Endothelial cell (in vitro differentiated cells): Measurements from ENCODE around the gene ZNF652. TPM values are rescaled to one million over a fixed set of nuclear protein-coding genes. Genes with fewer than 3 reads are reported as not detected.

Experiments used
- DNase-seq: peaks from one replicate; pipeline ENCODE4 v3.0.0; 2021; ENCODE audit warnings: low spot score
- H3K27ac Mint-ChIP-seq: one replicate; pipeline ENCODE4 v1.8.0; 2021; ENCODE audit warnings: mixed read lengths, inconsistent platforms; ENCODE audit not compliant: unreplicated experiment
- H3K27me3 Mint-ChIP-seq: one replicate; pipeline ENCODE4 v1.8.0; 2021; ENCODE audit warnings: mild to moderate bottlenecking, moderate library complexity, mixed read lengths, inconsistent platforms; ENCODE audit not compliant: unreplicated experiment
- H3K36me3 Mint-ChIP-seq: one replicate; pipeline ENCODE4 v1.8.0; 2021; ENCODE audit warnings: mild to moderate bottlenecking, low read depth, mixed read lengths, inconsistent platforms; ENCODE audit not compliant: unreplicated experiment
- H3K4me1 Mint-ChIP-seq: one replicate; pipeline ENCODE4 v1.8.0; 2021; ENCODE audit warnings: mild to moderate bottlenecking, mixed read lengths, inconsistent platforms; ENCODE audit not compliant: unreplicated experiment
- H3K4me3 Mint-ChIP-seq: one replicate; pipeline ENCODE4 v1.8.0; 2021; ENCODE audit warnings: mild to moderate bottlenecking, mixed read lengths, inconsistent platforms; ENCODE audit not compliant: unreplicated experiment
- H3K9me3 Mint-ChIP-seq: one replicate; pipeline ENCODE4 v1.8.0; 2021; ENCODE audit warnings: mixed read lengths, inconsistent platforms; ENCODE audit not compliant: unreplicated experiment
- long read RNA-seq: library from polyadenylated mRNA; unstranded; transcript quantifications from one replicate; pipeline ENCODE4 v2.0.0, GENCODE V29; 2020; ENCODE audit not compliant: unreplicated experiment
- total RNA-seq: library from RNA; stranded (reverse); fragmentation: NEBNext Ultra II Directional; extraction: Animal tissue kit (Norgen Biotek cat#: 25700); gene quantifications from one replicate; pipeline ENCODE4 v1.2.1, GENCODE V29; 2021; ENCODE audit not compliant: unreplicated experiment
- TF ChIP-seq, protein P1 (sequence below): fragments of 200-600 bp; sonication (generic); IDR thresholded peaks from one replicate; pipeline ENCODE4 v1.5.0; 2021; ENCODE audit warnings: antibody characterized with exemption; ENCODE audit not compliant: unreplicated experiment

ZNF652 gene
- 36.0 TPM for total RNA-seq
- long read RNA-seq, partial matches to known transcripts, result 1 of 3 reads
- long read RNA-seq, other reads (novel, unspliced or antisense), result 2 of 3 reads

DNA sequence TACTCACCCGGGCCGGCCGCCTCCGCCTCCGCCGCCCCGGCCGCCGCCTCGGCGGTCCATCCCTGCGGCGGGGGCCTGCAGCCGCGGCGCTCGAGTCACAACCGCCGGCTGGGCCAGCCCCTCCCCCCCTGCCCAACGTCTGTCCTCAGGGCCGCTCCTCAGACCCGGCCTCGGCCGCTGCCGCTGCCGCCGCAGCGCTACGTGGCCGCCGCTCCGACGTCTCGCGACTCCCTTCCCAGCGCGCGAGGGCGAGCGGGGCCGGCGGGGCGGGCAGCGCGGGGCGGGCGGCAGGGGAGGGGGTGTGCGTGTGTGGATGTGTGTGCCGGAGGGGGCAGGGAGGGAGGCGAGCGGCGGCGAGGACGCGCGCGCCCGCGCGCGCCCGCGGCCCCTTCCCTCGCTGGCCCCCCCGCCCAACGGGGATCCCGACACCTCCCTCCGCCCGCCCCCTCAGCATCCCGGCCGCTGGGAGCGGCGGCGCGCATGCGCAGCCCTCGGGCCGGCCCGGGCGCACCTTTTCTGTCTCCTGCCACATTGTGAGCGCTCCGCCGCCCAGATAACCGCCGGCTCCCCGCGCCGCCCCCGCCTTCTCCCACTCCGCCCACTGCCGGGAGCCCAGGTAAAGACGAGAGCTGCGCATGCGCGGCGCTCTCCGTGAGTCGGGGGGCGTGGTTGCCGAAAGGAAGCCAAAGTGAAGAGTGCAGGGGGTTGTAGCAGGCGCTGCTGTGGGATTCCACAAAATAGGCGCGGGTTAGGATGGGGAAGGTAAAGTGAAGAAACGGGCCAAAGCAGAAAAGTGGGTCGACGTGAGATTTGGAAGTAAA, at the start of gene ZNF652:
Gene ZNF652, minus strand, starts transcription at position 349 of the 821 bp plus-strand sequence. CDS start 44,525 bp downstream, outside the sequence.
- H3K9me3 Mint-ChIP-seq, result no peaks in the 10 kb centered on the region
- H3K4me3 Mint-ChIP-seq, result peak within 1 kb of the TSS; percentile 98
- H3K27me3 Mint-ChIP-seq, result peaks cover 2% of the 10 kb centered on the region
- DNase-seq, result peak; percentile 90
- H3K36me3 Mint-ChIP-seq, result no peaks in the 10 kb centered on the region
- TF ChIP-seq, protein P1, sequence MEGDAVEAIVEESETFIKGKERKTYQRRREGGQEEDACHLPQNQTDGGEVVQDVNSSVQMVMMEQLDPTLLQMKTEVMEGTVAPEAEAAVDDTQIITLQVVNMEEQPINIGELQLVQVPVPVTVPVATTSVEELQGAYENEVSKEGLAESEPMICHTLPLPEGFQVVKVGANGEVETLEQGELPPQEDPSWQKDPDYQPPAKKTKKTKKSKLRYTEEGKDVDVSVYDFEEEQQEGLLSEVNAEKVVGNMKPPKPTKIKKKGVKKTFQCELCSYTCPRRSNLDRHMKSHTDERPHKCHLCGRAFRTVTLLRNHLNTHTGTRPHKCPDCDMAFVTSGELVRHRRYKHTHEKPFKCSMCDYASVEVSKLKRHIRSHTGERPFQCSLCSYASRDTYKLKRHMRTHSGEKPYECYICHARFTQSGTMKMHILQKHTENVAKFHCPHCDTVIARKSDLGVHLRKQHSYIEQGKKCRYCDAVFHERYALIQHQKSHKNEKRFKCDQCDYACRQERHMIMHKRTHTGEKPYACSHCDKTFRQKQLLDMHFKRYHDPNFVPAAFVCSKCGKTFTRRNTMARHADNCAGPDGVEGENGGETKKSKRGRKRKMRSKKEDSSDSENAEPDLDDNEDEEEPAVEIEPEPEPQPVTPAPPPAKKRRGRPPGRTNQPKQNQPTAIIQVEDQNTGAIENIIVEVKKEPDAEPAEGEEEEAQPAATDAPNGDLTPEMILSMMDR, result no peak
- peak within 1 kb of the TSS; percentile 87 for H3K27ac Mint-ChIP-seq
- peaks cover 20% of the 10 kb centered on the region for H3K4me1 Mint-ChIP-seq

DNA sequence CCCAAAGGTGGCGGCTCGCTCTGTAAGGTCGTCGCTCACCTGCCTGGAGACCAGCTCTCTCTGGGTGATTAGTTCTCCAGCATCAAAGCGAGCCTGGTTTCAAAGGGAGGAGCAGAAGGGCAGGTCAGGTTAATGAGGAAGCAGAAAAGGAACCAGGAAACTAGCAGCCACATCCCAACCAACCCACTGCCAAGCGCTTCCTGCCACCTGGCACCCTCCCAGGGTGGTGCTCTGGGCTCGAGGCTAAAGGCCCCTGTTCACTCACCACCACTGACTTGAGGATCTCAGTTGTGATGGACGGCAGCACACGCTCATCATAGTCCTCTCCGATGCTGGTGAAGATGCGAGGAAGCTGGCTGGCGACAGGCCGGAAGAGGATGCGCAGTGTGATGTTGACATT, 47.0 kb upstream of the ZNF652 start:
- DNase-seq, result no peak
- TF ChIP-seq, protein P1, result no peak
- no peak overlapping the region for H3K4me3 Mint-ChIP-seq
- peaks cover 4% of the 10 kb centered on the region for H3K4me1 Mint-ChIP-seq
- no peak overlapping the region for H3K27ac Mint-ChIP-seq
- peaks cover 49% of the 10 kb centered on the region for H3K36me3 Mint-ChIP-seq
- no peaks in the 10 kb centered on the region for H3K9me3 Mint-ChIP-seq
- peaks cover 2% of the 10 kb centered on the region for H3K27me3 Mint-ChIP-seq

DNA sequence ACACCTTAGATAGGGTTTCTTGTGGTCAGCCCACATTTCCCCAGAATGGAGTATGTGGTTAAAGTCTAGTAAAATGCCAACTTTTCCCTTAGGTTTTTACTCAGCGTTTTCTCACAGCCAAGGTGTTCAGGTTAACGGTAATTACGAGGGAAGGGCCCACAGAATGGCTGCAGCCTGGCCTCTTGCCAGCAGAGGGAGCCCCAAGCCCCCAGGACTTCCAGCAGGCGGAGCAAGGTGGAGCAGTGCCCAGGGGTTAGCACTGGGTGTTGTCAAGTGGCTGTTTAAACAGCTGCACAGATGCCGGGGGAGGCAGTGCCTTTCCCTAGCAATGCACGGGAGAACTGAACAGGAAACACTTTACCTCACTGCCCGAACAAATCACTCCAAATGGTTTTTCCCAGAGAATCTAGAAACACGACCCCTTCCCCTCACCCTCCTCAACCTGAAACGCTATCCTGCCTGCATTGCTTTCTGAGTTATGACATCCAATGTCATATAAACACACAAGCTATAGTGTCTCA, 46.0 kb upstream of the ZNF652 start:
- peaks cover 4% of the 10 kb centered on the region for H3K4me1 Mint-ChIP-seq
- peaks cover 54% of the 10 kb centered on the region for H3K36me3 Mint-ChIP-seq
- TF ChIP-seq, protein P1, result peak; percentile 89
- no peaks in the 10 kb centered on the region for H3K27me3 Mint-ChIP-seq
- H3K27ac Mint-ChIP-seq, result no peak overlapping the region
- H3K4me3 Mint-ChIP-seq, result no peak overlapping the region
- no peaks in the 10 kb centered on the region for H3K9me3 Mint-ChIP-seq
- peak; percentile 90 for DNase-seq

DNA sequence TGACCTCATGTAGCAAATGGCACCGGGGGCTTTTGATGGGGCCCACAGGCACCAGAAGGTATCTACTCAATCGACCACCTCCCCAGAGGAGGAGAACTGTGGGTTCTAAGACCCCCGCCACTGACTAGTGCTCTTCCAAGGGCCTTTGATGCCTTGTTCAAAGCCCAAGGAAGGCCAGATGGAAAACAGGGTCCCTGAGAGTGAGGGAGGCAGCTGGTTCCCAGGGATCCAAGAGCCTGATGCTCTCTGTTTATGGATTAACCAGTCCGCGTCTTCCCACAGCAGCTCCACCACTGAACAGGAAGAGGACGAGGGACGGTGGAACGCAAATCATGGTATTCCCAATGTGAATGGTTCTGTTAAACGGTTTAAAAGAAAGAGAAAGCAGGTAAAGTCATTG, 45.0 kb upstream of the ZNF652 start:
- H3K27ac Mint-ChIP-seq, result no peak overlapping the region
- TF ChIP-seq, protein P1, result no peak
- no peak for DNase-seq
- H3K4me3 Mint-ChIP-seq, result no peak overlapping the region
- no peaks in the 10 kb centered on the region for H3K27me3 Mint-ChIP-seq
- H3K9me3 Mint-ChIP-seq, result no peaks in the 10 kb centered on the region
- peaks cover 49% of the 10 kb centered on the region for H3K36me3 Mint-ChIP-seq
- peaks cover 10% of the 10 kb centered on the region for H3K4me1 Mint-ChIP-seq
